Aorta (tissue), 5 donors: ENCODE data around the gene STARD10. TPM values are rescaled to one million over a fixed set of nuclear protein-coding genes. Genes with fewer than 3 reads are reported as not detected.
A peak's percentile ranks its signal among the peaks of the same experiment; 100 is the strongest.

Experiments used
- ATAC-seq: fragments of 200-7000 bp; cut with Tn5 transposase; one replicate; pipeline ENCODE4 v1.9.1; 2022; ENCODE audit warnings: moderate library complexity; ENCODE audit not compliant: low FRiP score
- DNase-seq, 2 donors: peaks; one replicate each; pipeline ENCODE4 v3.0.0-alpha.2; 2020
- H3K27ac ChIP-seq, 2 donors: one replicate each; pipeline ENCODE4 v1.5.1; 2013; ENCODE audit warnings: low read length in 2 of 2, mild to moderate bottlenecking in 2 of 2, moderate library complexity in 2 of 2, control low read depth in 1 of 2, inconsistent platforms in 1 of 2, low read depth in 1 of 2
- H3K27me3 ChIP-seq, 2 donors: one replicate each; pipeline ENCODE4 v1.6.1; 2013; ENCODE audit warnings: control low read depth in 1 of 2, low read length in 1 of 2, mild to moderate bottlenecking in 1 of 2, moderate library complexity in 1 of 2; ENCODE audit not compliant: insufficient read depth in 2 of 2, control insufficient read depth in 1 of 2
- H3K36me3 ChIP-seq, 2 donors: one replicate each; pipeline ENCODE4 v1.6.1; 2013; ENCODE audit warnings: control low read depth in 1 of 2, low read length in 1 of 2, mild to moderate bottlenecking in 1 of 2; ENCODE audit not compliant: insufficient read depth in 2 of 2, control insufficient read depth in 1 of 2
- H3K4me1 ChIP-seq, 2 donors: one replicate each; pipeline ENCODE4 v1.6.1; 2013; ENCODE audit warnings: low read length in 2 of 2, control low read depth in 1 of 2, mild to moderate bottlenecking in 1 of 2, moderate library complexity in 1 of 2; ENCODE audit not compliant: insufficient read depth in 2 of 2, control insufficient read depth in 1 of 2
- H3K4me3 ChIP-seq, 2 donors: one replicate each; pipeline ENCODE4 v1.5.1; 2013; ENCODE audit warnings: low read length in 2 of 2, control low read depth in 1 of 2, mild to moderate bottlenecking in 1 of 2
- H3K9me3 ChIP-seq: one replicate; pipeline ENCODE4 v1.6.1; 2013; ENCODE audit warnings: mild to moderate bottlenecking, low read length; ENCODE audit not compliant: control insufficient read depth
- WGBS, 2 donors: extraction: QIAGEN DNeasy Blood & Tissue Kit; methylation state at CpG; one replicate each; pipeline ENCODE4 v1.1.7; 2013; 5-methylcytosine and 5-hydroxymethylcytosine counted together
- intact Hi-C, 2 donors: fragments of 100-400 bp; cut with DNase I; formaldehyde crosslinking; loops; one replicate each; pipeline versions ENCODE4 v1.14.2 to v1.15.0; 2022
- polyA plus RNA-seq, 2 donors: library from polyadenylated mRNA; stranded (reverse); fragments of 200-250 nt; gene quantifications; one replicate each; pipeline ENCODE4 v1.2.3, GENCODE V29; 2013
- total RNA-seq, 2 donors: library from RNA; stranded (reverse); fragmentation: NEBNext Ultra II Directional; extraction: Animal tissue kit (Norgen Biotek cat#: 25700); gene quantifications; one replicate each; pipeline ENCODE4 v1.2.1, GENCODE V29; 2021
- donor health status: healthy with polysubstance abuse.
- donor health status: Bipolar disorder and iron deficiency.
- donor health status: DM: no; HTN: no; CAD: no.
- donor health status: DM: no; HTN: no; CAD: no.
- donor health status: DM: yes; HTN: yes; CAD: no.

The STARD10 gene
- total and polyA plus RNA-seq, 4 donors = 17.7 to 129 (median 40.1) TPM

GRCh38 chr11:72738199-72739141 is 55.4 kb downstream of the STARD10 start:
- H3K27ac ChIP-seq = no peak overlapping the region
- H3K9me3 ChIP-seq = no peaks in the 10 kb centered on the region
- DNase-seq (peak in 1 of 2 donors; percentile 78), ATAC-seq (peak; percentile 49)
- H3K27me3 ChIP-seq = no peaks in the 10 kb centered on the region
- intact Hi-C loops = no loop called here
- 94 to 96% methylated on average over 11 of the region's 11 CpGs for WGBS, 2 donors
- peaks cover 0 to 2% of the 10 kb centered on the region in 2 donors for H3K4me1 ChIP-seq
- no peaks in the 10 kb centered on the region for H3K36me3 ChIP-seq
- no peak overlapping the region for H3K4me3 ChIP-seq

DNA sequence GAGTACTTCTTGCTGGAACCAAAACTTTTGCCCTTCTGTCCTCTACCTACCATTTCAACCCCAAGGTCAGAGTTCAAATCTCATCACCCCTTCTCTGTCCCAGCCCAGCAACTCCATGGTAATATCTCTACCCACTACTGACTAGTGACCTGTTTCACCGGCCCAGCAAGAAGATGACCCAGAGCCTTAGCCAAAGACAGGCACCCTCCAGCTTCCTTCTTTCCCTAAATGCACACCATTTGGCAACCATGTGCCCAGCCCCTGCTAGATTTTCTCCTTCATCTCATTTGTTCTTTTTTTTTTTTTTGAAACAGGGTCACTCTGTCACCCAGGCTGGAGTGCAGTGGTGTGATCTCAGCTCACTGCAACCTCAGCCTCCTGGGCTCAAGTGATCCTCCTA is 56.5 kb downstream of the STARD10 start:
- Histone ChIP-seq H3K36me3 (no peaks in the 10 kb centered on the region), H3K27ac (no peak overlapping the region), H3K4me3 (no peak overlapping the region), H3K4me1 (no peaks in the 10 kb centered on the region), H3K9me3 (no peaks in the 10 kb centered on the region), H3K27me3 (no peaks in the 10 kb centered on the region)
- WGBS, 2 donors = 93 to 100% methylated on average over 1 of the region's 1 CpG
- ATAC-seq = no peak
- no peak for DNase-seq
- intact Hi-C loops = no loop called here

GRCh38 chr11:72736452-72737069 is 57.3 kb downstream of the STARD10 start:
- H3K4me3 ChIP-seq = no peak overlapping the region
- DNase-seq = peak in 1 of 2 donors; percentile 90
- H3K27ac ChIP-seq = no peak overlapping the region
- no peaks in the 10 kb centered on the region for H3K9me3 ChIP-seq
- H3K36me3 ChIP-seq = no peaks in the 10 kb centered on the region
- H3K4me1 ChIP-seq = no peaks in the 10 kb centered on the region
- no peaks in the 10 kb centered on the region for H3K27me3 ChIP-seq
- peak; percentile 39 for ATAC-seq
- intact Hi-C loops = no loop called here
- WGBS, 2 donors = 57 to 61% methylated on average over 5 of the region's 5 CpGs

DNA sequence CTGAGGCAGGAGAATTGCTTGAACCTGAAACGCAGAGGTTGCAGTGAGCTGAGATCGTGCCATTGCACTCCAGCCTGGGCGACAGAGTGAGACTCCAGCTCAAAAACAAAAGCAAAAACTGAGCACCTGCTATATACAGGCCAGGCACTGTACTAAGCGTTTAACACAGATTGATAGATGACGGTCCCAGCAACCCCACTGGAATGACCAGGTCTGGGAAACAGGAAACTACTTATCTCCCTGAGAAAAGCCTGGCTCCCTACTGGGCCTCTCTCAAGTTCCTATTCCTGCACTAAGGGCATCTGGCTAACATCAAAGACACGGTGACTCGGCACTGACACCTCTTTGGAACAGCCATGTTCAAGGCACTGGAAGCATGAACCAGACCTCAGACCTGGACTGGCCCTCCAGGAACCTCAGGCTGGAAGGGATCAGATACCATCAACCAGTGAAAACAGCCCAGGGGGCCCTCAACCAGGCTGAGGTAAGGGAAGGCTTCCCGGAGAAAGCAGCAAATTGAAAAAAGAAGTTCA is 58.3 kb downstream of the STARD10 start:
- 56 to 62% methylated on average over 8 of the region's 8 CpGs for WGBS, 2 donors
- DNase-seq (no peak), ATAC-seq (no peak)
- Histone ChIP-seq H3K4me3 (no peak overlapping the region), H3K36me3 (no peaks in the 10 kb centered on the region), H3K27ac (no peak overlapping the region), H3K4me1 (no peaks in the 10 kb centered on the region), H3K27me3 (no peaks in the 10 kb centered on the region), H3K9me3 (no peaks in the 10 kb centered on the region)
- intact Hi-C loops = no loop called here

- 89 to 92% methylated on average over 10 of the region's 10 CpGs for WGBS, 2 donors
- DNase-seq = no peak
- Histone ChIP-seq H3K9me3 (no peaks in the 10 kb centered on the region), H3K27ac (no peak overlapping the region), H3K4me1 (no peaks in the 10 kb centered on the region), H3K36me3 (no peaks in the 10 kb centered on the region), H3K4me3 (no peak overlapping the region), H3K27me3 (no peaks in the 10 kb centered on the region)
- ATAC-seq = no peak
- intact Hi-C loops = no loop called here
These were observed 61.5 kb downstream of the STARD10 start for GRCh38 chr11:72732329-72732728.

GRCh38 chr11:72730737-72731136 is 63.1 kb downstream of the STARD10 start:
- Histone ChIP-seq H3K9me3 (no peaks in the 10 kb centered on the region), H3K27me3 (no peaks in the 10 kb centered on the region), H3K27ac (no peak overlapping the region), H3K4me1 (no peaks in the 10 kb centered on the region), H3K4me3 (no peak overlapping the region), H3K36me3 (no peaks in the 10 kb centered on the region)
- ATAC-seq (no peak), DNase-seq (no peak)
- intact Hi-C loops = no loop called here
- 84 to 94% methylated on average over 2 of the region's 2 CpGs for WGBS, 2 donors

GRCh38 chr11:72730243-72730642 is 63.6 kb downstream of the STARD10 start:
- Histone ChIP-seq H3K9me3 (no peaks in the 10 kb centered on the region), H3K27me3 (no peaks in the 10 kb centered on the region), H3K27ac (no peak overlapping the region), H3K4me1 (no peaks in the 10 kb centered on the region), H3K4me3 (no peak overlapping the region), H3K36me3 (no peaks in the 10 kb centered on the region)
- no peak for DNase-seq
- WGBS, 2 donors = 85 to 94% methylated on average over 5 of the region's 5 CpGs
- intact Hi-C loops = no loop called here
- ATAC-seq = no peak

DNA sequence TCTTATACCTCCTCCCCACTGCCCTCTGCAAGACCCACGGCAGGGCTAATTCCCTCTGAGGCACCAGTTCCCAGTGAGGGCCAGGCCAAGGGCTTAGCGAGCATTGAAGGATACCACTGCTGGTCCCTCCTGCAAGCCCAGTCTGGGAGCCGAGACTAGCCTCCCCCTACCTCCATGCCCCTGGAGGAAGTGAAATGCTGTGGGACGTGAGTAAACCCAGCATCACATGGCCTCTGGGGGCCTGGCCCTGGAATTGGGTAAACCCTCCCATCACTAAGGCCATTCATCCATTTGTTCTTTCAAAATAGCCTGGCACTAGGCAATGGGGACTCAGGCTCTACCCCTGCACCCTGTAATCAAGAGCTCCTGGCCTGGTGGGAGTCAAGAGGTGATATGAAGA is 66.3 kb downstream of the STARD10 start:
- H3K4me1 ChIP-seq = no peaks in the 10 kb centered on the region
- no peak overlapping the region for H3K4me3 ChIP-seq
- H3K9me3 ChIP-seq = no peaks in the 10 kb centered on the region
- no peaks in the 10 kb centered on the region for H3K36me3 ChIP-seq
- no peaks in the 10 kb centered on the region for H3K27me3 ChIP-seq
- DNase-seq = no peak
- intact Hi-C loops = loop anchor here (5.0 kb wide), 3 partner anchors 55 to 450 kb away; partner anchors contain the start of gene STARD10 (in 1 of the 2)
- no peak for ATAC-seq
- 61 to 63% methylated on average over 4 of the region's 4 CpGs for WGBS, 2 donors
- no peak overlapping the region for H3K27ac ChIP-seq
